GM18867 (cell line): ENCODE data around the gene ZFR2.

Source experiments
- ATAC-seq: cut with Tn5 transposase; IDR thresholded peaks from one replicate; pipeline ENCODE4 v1.9.1; 2021; ENCODE audit warnings: mild to moderate bottlenecking, moderate library complexity; ENCODE audit not compliant: unreplicated experiment

Gene ZFR2

GRCh38 chr19:3838661-3839060 lies 30.2 kb downstream of the ZFR2 start:
- ATAC-seq, result no peak

- no peak for ATAC-seq
Measured at GRCh38 chr19:3837922-3838321, 30.9 kb downstream of the ZFR2 start.

- ATAC-seq, result no peak
Measured at GRCh38 chr19:3837332-3837731, 31.5 kb downstream of the ZFR2 start.

GRCh38 chr19:3836887-3837286 lies 32.0 kb downstream of the ZFR2 start:
- no peak for ATAC-seq

GRCh38 chr19:3835055-3835435 lies 33.8 kb downstream of the ZFR2 start:
- ATAC-seq, result no peak

GRCh38 chr19:3834349-3835054 lies 34.3 kb downstream of the ZFR2 start:
- no peak for ATAC-seq

- no peak for ATAC-seq
Measured at GRCh38 chr19:3833578-3834348, 35.1 kb downstream of the ZFR2 start.

- no peak for ATAC-seq
Measured at GRCh38 chr19:3832001-3832400, 36.8 kb downstream of the ZFR2 start.

GRCh38 chr19:3831601-3832000 lies 37.2 kb downstream of the ZFR2 start:
- no peak for ATAC-seq

- no peak for ATAC-seq
Measured at GRCh38 chr19:3830621-3831589, 37.9 kb downstream of the ZFR2 start.

GRCh38 chr19:3827306-3827705 lies 41.5 kb downstream of the ZFR2 start:
- ATAC-seq, result no peak

GRCh38 chr19:3826163-3826562 lies 42.7 kb downstream of the ZFR2 start:
- no peak for ATAC-seq

GRCh38 chr19:3825286-3825956 lies 43.4 kb downstream of the ZFR2 start:
- ATAC-seq, result no peak

GRCh38 chr19:3823350-3823713 lies 45.5 kb downstream of the ZFR2 start:
- no peak for ATAC-seq

GRCh38 chr19:3822683-3823349 lies 46.0 kb downstream of the ZFR2 start:
- no peak for ATAC-seq

- ATAC-seq, result no peak
Measured at GRCh38 chr19:3821857-3822364, 46.9 kb downstream of the ZFR2 start.

- ATAC-seq, result no peak
Measured at GRCh38 chr19:3821156-3821555, 47.7 kb downstream of the ZFR2 start.

GRCh38 chr19:3819989-3820388 lies 48.8 kb downstream of the ZFR2 start:
- no peak for ATAC-seq

GRCh38 chr19:3818918-3819317 lies 49.9 kb downstream of the ZFR2 start:
- ATAC-seq, result no peak

GRCh38 chr19:3818466-3818865 lies 50.4 kb downstream of the ZFR2 start:
- no peak for ATAC-seq
